ENCODE measurements around the gene NCBP2.
"Not testable (repeated sequence)": the region's sequence is repeated elsewhere in the genome, so short reads cannot be mapped to it uniquely, and the experiment has no call there.

Gene NCBP2

DNA sequence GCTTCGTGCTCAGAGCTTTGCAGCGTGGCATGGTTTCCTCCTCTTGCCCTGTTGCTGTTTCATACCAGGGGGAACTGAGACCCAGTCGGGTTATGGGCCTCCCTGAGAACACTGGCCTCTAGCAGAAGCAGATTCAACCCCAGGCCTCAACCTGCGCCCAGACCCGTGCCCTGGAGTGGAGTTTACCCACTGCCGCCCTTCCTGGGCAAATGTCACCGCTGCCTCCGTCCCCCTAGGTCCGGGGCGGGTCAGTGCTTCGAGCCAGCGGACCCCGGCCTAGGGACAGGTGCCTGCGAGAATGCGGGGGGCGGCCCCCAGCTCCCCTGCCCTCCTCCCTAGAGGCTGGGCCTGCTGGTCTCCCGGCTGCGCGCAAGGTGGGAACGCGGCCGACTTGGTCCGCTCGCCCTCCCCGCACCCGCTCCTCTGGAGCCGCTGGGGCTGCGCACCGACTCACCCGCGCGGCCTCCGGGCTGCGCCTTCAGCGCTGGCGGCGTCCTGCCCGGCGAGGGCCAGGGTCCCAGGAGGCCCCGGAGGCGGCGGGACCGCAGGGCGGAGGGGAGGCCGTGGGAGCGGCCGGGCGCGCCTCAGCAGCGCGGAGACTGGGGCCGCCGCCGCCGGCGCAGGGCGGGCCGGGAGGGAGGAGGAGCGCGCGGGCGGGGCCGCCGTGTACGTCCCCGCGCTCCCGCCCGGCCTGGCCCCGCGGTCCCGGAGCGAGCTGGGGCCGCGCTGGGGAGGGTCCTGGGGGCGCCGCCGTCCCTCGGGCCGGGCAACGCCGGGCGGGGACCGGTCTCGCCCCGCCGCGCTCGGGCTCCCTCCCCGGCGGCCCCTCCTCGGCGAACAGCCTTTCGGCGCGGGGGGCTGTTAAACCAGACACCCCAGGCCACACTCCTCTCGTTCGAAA, 26.2 kb upstream of the NCBP2 start, which contains the start of gene PIGZ:
Gene PIGZ (minus strand): TSS at position 601 of the 901 bp plus-strand sequence. CDS start 16,802 bp downstream, outside the sequence.
- peak in 1 of 2 donors; percentile 16 for DNase-seq (ENCODE audit: low read depth in 1 of 2, low spot score in 1 of 2)

DNA sequence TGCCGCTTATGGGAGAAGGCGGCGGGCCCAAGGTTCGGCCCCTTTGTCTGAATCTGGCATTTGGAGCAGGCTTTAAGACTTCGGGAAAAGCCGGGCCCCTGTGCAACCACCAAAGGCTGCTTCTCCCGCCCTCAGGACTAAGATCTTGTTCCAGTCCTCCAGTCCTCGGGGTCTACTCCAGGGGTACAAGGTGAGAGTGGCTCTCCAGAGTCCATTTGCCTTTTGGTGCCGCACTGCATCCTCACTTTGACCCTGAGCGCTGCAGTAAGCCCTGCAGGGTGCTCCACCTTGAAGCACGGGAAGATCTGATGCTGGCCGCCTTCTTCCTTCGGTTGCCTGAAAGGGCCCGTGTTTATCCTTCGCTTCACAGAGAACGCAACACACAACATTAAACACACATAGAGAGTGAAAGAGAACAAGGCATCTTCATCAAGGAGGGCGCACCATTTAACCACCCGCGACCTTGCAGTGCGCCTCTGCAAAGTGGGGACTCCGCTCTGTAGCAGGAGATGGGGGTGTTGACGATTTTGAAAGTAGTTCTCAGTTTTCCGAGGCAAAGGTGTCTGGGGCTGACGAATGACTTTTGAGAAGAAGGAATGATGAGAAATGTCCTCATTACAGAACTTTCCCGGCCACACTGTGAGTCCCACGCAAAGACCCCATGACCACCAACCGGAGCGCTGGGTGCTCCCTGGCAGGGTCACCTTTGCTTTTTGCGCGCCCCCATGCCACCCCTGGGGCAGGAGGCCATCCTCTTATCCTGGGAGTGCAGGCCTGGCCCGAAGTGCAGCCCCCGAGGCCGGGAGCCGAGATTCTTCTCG, 25.3 kb upstream of the NCBP2 start:
- no peak for DNase-seq (ENCODE audit: low read depth in 1 of 2, low spot score in 1 of 2)

DNA sequence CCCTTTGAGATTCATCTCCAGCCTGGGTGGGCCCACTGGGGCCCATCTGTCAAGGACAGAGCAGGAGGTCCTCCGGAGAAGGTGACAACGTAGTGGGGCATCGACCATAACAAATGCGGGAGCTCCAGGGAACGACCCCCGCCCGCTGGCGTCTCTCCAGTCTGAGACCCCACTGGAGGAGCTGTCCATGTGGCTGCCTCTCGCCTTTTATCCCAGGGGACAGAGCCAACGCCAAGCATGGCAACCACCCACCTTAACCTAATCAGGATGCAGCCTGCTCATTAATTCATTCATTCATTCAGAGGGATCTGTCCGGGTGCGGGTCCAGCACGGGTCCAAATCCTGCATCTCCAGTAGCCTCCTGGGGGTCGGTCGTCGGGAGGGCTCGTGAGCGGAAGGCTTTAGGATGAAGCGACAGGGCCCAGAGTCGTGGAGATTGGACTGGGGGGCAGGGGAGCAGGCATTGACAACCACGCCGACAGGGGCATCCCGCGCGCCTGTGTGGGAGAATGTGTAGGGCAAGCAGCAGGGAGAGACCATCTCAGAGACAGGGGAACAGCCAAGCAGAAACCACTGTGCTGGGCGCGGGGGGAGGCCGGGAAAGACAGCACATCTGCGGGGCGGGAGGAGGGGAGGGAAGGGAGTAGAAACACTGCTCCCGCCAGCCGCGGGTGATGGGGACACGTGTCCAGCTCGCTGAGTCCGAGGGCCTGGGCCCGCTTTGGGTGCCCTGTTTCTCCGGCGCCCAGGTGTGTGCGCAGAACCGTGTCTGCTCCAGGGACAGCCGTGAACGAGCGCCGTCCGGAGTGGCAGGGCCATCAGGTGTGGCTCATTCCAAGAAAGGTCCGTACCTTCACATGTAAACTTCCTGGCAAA, 24.4 kb upstream of the NCBP2 start:
- DNase-seq (ENCODE audit: low read depth in 1 of 2, low spot score in 1 of 2) = no peak

DNA sequence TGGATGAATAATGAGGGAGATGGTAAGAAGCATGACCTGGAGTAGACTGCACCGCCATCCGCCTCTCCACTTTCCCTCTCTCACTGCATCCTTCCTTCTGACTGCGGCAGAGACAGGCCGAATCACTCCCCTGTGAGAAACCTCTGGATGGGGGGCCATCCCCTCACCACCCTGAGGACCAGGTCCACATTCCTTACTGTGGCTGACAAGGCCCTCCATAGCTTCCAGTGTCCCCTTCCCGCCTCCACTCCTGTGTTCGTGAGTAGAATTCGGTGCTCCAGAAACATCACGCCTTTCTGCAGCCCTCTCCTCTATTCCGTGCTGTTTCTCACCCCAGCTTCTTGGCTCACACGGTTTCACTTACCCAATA, 23.5 kb upstream of the NCBP2 start:
- no peak for DNase-seq (ENCODE audit: low read depth in 1 of 2, low spot score in 1 of 2)

DNA sequence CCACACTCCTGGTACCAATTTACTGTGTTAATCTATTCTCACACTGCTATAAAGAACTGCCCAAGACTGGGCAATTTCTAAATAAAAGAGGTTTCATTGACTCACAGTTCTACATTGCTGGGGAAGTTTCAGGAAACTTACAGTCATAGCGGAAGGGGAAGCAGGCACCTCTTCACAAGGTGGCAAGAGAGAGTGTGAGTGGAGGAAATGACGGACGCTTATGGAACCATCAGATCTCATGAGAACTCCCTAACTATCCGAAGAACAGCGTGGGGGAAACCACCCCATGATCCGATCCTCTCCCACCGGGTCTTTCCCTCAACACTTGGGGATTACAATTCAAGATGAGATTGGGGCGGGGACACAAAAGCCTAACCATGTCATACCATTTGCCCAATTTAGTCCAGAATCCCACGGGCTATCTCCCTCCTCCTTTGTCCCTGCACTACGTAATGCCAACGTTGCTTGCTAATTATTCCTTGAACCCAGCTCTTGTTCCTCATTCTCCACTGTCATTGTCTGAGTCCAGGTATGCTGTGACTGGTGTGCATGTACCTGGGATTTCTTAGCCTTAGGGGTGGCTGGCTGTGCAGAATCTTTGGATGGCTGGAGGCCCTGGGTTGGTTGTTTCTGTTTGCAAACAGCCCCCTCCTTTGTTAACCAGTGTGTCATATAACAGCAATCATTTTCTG, 22.9 kb upstream of the NCBP2 start:
- no peak for DNase-seq (ENCODE audit: low read depth in 1 of 2, low spot score in 1 of 2)

DNA sequence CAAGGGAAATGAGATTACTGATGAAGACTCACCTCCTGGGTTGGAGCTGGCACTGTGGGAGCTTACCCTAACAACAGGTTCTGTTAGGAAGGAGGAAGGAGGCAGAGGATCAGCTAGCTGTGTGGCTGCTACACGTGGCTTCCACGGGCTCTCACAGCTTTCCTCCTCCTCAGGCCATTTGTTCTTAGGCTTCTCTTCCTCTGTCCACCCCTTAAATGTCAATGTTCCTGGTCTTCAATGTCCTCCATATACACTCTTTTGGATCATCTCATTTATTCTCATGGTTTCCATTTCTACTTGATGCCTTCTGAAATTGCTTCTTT, 21.3 kb upstream of the NCBP2 start:
- no peak for DNase-seq (ENCODE audit: low read depth in 1 of 2, low spot score in 1 of 2)

DNA sequence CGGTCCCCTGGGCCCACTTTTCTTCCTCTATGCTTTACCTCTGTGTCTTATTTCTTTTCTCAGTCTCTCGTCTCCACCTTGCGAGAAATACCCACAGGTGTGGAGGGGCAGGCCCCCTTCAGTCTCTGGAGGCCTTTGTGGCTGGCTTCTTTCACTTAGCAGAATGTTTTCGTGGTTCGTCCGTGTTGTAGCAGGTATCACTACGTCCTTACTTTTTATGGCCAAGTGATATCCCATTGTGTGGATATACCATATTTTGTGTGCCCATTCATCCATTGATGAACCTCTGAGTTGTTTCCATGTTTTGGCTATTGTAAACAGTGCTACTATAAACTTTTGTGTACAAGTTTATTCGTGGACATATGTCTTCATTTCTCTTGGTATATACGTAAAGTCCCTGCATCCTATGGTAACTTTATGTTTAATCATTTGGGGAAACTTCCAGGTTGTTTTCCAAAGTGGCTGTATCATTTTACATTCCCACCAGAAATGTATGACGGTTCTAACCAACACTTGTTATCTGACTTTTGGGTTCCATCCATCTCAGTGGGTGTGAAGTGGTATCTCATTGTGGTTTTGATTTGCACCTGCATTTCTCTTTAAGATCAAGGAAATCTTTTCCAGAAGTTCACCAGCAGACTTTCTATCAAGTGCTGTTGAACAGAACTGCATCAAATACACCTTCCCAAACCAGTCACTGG, 20.8 kb upstream of the NCBP2 start:
- DNase-seq (ENCODE audit: low read depth in 1 of 2, low spot score in 1 of 2) = no peak

DNA sequence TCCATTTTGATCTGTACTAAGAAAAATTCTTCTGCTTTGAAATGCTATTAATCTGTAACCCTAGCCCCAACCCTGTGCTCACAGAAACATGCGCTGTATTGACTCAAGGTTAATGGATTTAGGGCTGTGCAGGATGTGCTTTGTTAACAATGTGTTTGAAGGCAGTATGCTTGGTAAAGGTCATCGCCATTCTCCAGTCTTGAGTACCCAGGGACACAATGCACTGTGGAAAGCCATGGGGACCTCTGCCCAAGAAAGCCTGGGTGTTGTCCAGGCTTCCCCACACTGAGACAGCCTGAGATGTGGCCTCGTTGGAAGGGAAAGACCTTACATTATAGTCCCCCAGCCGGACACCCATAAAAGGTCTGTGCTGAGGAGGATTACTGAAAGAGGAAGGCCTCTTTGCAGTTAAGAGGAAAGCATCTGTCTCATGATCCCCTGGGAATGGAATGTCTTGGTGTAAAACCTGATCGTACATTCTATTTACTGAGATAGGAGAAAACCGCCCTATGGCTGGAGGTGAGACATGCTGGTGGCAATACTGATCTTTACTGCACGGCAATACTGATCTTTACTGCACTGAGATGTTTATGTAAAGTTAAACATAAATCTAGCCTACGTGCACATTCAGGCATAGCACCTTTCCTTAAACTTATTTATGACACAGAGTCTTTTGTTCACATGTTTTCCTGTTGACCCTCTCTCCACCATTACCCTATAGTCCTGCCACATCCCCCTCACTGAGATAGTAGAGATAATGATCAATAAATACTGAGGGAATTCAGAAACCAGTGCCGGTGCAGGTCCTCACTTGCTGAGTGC, 20.0 kb upstream of the NCBP2 start:
- DNase-seq (ENCODE audit: low read depth in 1 of 2, low spot score in 1 of 2) = no peak

DNA sequence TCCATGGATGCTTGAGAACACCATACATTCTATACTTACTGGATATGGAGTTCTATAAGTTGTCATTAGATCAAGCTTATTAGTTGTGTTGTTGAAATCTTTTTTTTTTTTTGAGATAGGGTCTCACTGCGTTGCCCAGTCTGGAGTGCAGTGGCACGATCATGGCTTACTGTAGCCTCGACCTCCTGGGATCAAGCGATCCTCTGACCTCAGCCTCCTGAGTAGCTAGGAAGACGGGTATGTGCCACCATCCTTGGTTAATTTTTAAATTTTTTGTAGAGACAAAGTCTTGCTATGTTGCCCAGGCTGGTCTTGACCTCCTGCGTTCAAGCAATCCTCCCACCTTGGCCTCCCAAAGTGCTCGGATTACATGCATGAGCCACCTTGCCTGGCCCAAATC, 12.5 kb upstream of the NCBP2 start:
- DNase-seq (ENCODE audit: low read depth in 1 of 2, low spot score in 1 of 2) = no peak

DNA sequence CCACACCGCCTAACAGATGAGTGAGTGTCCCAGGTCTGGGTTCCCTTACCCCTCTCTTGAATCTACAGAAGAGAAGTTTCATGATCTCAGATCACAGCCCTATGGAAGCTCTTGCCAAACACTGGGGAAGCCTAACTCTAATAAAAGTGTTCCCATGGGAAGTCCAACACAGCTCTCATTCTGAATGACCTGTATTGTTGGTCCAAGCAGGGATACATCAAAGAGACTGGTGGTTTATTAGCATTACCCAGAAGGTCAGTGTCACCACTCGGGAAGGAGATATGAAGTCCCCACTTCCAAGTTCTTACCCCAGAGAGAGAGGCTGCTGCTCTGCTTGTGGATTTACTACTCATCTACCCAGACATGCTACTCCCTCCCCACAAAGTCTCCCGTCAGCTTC, 9.0 kb upstream of the NCBP2 start:
- no peak for DNase-seq (ENCODE audit: low read depth in 1 of 2, low spot score in 1 of 2)

DNA sequence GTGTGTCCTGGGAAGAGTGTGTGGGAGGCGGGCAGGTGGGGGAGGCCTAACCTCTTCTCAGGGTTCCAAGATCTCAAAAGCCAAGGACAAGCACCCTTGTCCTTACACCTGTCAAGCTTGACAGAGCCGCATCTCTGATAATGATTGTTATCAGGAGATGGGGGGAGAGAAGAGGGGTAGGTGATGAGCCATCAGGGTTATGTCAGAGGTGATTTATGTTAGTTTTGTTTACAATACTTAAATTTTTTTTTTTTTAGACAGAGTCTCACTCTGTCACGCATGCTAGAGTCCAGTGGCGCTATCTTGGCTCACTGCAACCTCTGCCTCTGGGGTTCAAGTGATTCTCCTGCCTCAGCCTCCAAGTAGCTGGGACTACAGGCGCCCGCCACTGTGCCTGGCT, 7.4 kb upstream of the NCBP2 start:
- no peak for DNase-seq (ENCODE audit: low read depth in 1 of 2, low spot score in 1 of 2)

DNA sequence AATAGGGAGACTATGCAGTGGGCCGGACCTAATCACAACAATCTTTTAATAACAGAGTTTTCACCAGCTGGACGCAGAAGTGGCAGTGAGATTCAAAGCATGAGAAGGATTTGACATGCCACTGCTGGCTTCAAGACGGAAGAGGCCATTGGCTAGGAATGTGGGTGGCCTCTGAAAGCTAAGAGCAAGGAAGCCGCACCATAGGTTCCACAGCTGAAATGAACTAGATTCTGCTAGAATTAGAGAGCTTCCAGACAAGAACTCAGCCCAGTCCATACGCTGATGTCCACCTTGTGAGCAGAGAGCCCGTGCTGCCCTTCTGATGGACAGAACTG, 6.9 kb upstream of the NCBP2 start:
- DNase-seq (ENCODE audit: low read depth in 1 of 2, low spot score in 1 of 2) = no peak

DNA sequence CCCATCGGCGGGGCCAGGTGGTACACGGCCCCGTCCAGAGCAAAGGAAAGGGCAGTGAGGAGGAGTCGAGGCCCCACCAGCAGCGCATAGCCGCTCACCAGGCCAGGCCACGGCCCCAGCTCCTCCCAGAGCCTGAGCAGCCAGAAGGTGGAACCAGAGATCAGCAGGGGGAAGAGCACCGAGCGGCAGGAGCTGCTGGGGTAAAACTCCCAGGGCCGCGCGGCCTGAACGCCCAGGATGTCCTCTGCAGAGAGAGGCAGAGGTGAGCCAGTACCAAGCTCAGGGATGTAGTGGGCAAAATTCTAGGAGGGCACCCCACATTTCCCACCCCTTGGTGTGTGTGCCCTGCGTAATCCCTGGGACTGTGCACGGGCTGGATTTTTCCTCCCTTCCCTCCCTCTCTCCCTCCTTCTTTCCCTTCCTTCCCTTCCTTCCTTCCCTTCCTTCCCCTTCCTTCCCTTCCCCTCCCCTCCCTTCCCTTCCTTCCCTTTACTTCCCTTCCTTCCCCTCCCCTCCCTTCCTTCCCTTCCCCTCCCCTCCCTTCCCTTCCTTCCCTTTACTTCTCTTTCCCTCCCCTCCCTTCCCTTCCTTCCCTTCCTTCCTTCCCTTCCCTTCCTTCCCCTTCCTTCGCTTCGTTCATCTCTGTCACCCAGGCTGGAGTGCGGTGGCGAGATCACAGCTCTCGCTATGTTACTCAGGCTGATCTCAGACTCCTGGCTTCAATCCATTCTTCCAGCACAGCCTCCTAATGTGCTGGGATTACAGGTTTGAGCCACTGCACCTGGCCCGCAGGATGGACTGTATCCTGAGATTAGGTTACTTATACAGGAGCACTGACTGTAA, 6.3 kb upstream of the NCBP2 start:
- no peak for DNase-seq (ENCODE audit: low read depth in 1 of 2, low spot score in 1 of 2)

DNA sequence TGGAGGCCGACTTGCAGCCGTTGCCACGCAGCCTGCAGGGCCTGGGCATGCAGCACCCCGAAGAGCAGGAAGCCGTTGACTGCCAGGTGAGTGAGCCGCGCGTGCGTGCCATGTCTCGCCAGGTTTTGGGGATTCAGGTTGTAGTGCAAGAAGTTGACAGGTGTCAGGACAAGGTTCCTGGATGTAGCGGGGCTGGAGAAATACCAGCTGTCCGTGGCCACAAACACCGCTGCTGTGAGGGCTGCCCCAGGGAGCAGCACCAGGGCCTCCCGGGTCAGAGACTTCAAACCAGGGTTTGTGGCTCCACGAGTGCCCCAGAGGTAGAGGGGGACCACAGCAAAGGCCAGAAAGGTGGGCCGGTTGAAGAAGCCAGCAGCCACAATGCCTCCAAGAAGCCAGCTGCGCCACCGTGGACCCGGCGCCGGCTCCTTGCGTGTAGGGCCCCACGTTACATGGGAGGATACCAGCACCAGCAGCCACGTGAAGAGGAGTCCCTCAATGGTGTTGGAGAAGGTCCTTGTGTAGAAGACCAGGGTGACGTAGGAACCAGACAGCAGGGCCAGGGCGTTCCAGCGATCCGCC, 5.6 kb upstream of the NCBP2 start:
- DNase-seq (ENCODE audit: low read depth in 1 of 2, low spot score in 1 of 2) = no peak

DNA sequence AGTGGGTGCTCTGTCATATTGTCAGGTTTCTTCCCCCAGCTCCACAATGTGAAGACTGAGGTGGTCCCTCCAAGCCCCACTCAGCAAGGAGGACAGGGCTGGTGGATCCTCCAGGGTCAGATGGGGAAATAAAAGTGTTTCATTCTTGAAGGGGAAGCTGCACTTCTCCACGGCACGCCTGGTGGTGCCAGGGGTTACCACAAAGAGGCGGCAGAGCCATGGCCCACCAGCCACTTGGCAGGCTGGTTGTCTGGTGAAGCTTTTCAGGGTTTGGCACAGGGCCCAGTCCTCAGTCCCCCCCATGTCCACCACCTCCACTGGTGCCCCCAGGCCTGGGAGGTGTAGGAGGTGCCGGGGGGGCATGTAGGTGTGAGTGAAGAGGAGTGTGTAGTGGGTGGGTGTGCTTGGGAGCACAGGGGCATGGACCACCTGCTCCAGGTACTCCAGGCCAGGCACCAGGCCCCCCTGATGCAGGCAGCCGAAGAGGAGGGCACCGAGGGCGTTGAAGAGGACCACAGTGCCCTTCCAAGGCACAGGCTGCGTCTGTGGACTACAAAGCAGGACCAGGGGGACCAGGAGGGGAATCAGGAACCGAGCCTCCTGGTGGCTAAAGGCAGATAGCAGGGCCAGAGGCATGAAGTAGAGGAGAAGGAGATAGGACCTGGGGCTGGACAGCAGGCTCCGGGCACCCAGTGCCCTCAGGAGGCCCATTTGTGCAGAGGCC, 5.0 kb upstream of the NCBP2 start:
- no peak for DNase-seq (ENCODE audit: low read depth in 1 of 2, low spot score in 1 of 2)

DNA sequence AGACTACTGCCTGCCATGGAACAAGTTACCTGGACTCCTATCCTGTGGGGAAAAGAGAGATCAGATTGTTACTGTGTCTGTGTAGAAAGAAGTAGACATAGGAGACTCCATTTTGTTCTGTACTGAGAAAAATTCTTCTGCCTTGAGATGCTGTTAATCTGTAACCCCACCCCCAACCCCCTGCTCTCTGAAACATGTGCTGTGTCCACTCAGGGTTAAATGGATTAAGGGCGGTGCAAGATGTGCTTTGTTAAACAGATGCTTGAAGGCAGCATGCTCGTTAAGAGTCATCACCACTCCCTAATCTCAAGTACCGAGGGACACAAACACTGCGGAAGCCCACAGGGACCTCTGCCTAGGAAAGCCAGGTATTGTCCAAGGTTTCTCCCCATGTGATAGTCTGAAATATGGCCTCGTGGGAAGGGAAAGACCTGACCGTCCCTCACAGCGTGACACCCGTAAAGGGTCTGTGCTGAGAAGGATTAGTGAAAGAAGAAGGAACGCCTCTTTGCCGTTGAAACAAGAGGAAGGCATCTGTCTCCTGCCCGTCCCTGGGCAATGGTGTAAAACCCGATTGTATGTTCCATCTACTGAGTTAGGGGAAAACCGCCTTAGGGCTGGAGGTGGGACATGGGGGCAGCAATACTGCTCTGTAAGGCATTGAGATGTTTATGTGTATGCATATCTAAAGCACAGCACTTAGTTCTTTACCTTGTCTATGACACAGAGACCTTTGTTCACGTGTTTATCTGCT, 1.9 kb upstream of the NCBP2 start:
- DNase-seq (ENCODE audit: low read depth in 1 of 2, low spot score in 1 of 2) = not testable (repeated sequence)

DNA sequence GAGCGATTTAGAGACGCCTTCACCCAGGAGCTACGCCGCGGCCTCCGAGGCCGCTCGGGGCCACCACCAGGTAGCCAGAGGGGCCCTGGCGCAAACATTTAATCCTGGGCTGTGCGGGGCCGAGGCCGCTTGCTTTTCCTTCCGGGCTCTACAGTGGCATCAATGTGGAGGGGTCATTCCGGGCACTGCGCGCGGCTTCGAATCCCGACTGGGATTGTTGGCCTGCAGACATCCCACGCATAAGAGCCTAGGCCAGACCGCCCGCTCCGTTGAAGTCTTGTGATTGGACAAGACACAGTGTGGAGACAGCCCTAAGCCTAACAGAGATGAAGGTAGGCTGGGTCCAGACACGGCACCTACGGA, 568 bp upstream of the NCBP2 start:
- no peak for DNase-seq (ENCODE audit: low read depth in 1 of 2, low spot score in 1 of 2)

Measured in activated T-helper 1 cell treated with anti-CD3 and anti-CD28 coated beads, Interleukin-2, amount 50 U/mL, for 16 hours (primary cell).